GM19240 (cell line): ENCODE results near the gene DOK6.
"Not testable (repeated sequence)": the region's sequence is repeated elsewhere in the genome, so short reads cannot be mapped to it uniquely, and the experiment has no call there.

Source experiments
- DNase-seq: peaks from one replicate; pipeline ENCODE4 v3.0.0; 2011; ENCODE audit warnings: low spot score; ENCODE audit not compliant: insufficient read length

Gene DOK6

DNA sequence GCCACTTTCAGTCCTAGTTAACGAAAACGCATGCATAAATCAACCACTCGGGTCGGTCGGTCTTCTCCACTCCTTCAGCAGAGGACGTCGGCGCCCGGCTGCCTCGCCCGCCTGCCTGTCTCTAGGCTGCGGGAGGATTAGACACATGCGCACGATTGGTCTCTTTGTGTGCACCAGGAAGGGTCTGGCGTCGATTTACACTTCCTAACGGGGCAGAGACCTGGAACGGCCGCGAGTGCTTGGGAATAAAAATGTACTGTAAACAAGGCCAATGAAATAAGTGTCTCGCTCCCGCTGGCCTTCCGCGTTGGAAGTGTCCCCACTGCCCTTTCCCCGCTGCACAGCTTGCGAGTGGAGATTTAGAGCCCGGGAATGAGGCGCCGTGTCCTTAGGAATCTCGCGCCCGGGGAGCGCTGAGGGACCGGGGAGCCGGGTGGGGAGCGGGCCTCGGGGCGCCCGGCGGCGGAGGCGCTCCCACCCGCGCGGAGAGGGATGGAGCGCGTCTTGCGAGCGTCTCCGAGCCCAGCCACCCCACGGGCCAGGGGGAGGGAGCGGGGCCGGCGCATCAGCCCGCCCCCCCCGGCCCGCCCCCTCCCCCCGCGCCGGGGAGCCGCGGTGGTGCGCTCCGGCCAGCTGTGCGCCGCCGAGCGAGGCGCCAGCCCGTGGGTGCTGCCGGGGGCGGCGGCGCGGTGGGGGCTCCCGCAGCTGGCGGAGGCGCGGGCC, at the start of gene DOK6:
DOK6 (plus strand) TSS at position 636 of the 723 bp plus-strand sequence.
- no peak for DNase-seq

DNA sequence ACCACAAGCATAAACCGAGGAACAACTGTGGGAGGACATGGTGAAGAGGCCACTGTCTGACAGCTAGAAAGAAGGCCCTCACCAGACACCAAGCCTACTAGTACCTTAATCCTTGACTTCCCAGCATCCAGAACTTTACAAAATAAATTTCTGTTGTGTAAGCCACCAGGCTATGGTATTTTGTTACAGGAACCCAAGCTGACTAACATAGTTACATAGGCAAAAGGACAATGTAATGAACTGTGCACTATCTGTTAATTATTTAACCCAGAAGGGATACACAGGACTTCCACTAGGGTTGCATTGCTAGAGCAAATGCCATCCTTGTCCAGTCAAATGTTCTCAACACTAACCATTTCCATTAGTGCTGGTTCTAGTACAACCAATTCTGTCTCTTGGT, 47.7 kb upstream of the DOK6 start:
- no peak for DNase-seq

- DNase-seq: no peak
These were observed 43.1 kb upstream of the DOK6 start for GRCh38 chr18:69357590-69357989.

DNA sequence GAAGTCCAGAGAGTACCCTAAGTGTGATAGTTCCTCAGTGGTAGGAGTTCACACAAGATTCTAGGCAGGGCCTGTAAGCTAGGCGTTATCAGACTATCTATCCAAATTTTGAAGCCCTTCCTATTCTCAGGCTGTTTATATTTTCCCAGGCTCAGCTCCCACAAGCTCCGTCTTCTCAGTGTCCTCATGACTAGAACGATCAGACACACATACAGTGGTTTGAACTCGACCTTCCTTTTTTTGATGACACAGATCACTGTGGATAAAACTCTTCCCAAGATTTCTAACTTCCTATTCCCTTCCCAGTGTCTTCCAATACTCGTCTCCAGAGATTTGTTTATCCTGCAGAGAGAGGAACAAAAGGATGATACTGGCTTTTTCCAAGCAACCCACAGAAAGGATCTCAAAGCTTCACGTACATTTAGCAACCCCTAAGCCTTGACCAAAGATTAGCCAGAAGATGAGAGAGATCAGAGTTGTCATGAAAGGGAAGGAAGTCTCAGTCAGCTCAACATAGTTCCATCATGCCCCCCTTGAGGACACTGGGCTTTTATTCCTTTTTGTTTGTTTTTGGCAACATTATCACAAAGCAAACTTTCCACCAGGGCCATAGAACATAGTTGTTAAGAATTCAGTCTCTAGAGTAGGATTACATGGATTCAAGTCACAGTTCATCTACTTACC, 42.3 kb upstream of the DOK6 start:
- no peak for DNase-seq

GRCh38 chr18:69359768-69360167, 40.9 kb upstream of the DOK6 start:
- not testable (repeated sequence) for DNase-seq

DNA sequence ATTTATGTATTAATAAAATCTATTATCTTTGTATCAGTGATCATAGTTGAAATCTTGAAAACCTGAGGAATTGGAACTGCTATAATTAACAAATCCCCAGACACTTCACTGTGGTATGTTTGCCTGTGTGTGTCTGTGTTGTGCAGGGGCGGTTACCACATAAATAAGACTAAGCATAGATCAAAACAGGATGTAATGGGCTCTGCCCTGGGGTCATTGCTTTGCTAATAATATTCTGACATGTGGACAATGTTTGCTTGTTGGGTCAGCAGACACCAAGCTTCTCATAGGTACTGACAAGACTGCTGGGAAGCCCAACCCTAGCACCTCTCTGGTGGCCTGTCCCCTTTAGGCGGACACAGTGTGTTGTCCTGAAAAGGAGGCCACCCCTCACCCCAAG, 35.8 kb upstream of the DOK6 start:
- DNase-seq: no peak

- no peak for DNase-seq
These were observed 35.0 kb upstream of the DOK6 start for GRCh38 chr18:69365658-69366057.

DNA sequence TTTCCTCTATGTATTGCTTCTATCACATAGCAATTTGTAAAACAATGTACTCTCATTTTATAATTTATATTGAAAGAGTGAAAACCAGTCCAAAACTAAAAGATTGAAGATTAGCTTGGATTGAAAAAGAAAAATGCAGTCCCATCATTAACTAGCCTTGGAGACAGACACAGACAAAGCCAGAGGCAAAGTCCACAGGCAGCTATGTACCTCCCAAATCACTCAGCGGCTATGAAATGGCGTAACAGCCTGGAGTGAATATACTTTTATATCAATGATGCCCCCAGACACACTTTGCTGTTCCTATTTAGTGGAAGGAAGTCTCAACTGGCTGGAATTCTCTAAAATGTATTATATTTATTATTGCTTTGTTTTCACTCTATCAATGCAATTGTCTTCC, 33.6 kb upstream of the DOK6 start:
- no peak for DNase-seq

GRCh38 chr18:69371729-69372128, 29.0 kb upstream of the DOK6 start:
- DNase-seq: no peak

- no peak for DNase-seq
These were observed 20.4 kb upstream of the DOK6 start for GRCh38 chr18:69380324-69380723.

DNA sequence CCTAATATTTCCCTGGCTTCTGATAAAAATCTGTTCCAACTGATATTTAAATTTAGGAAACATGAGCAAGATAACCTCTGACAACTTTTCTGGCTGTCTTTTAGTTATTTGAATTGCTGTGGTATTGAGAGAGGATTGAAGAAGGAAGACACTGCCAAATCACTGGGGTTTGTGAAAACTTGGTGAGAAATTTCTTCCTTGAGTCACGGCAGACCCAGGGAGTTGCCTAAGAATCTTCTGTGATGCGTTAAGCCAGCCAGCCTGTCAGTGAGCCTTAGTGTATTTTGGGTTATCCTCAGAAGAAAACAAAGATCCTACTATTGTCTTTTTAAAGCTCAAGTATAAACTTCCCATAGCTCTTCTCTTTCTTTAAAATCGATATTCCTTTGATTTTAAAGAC, 17.5 kb upstream of the DOK6 start:
- DNase-seq: no peak

DNA sequence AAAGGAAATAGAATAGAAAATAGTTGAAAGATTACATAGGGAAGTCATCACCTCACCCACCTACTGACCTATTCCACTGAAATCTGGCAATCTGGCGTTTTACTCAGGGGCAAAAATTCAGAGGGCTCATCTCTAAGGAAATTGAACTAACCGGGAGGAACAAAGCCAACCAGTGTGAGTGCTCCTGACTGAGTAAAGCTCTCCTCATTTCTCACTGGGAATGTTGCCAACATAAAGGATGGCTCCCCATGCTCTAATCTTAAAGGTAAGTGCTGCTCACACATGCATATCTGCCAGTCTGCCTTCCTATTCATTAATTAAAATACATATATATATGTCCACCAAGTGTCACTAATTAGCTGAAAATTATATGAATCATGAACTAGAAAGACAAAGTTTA, 13.5 kb upstream of the DOK6 start:
- no peak for DNase-seq

- no peak for DNase-seq
These were observed 12.5 kb upstream of the DOK6 start for GRCh38 chr18:69388222-69388621.

DNA sequence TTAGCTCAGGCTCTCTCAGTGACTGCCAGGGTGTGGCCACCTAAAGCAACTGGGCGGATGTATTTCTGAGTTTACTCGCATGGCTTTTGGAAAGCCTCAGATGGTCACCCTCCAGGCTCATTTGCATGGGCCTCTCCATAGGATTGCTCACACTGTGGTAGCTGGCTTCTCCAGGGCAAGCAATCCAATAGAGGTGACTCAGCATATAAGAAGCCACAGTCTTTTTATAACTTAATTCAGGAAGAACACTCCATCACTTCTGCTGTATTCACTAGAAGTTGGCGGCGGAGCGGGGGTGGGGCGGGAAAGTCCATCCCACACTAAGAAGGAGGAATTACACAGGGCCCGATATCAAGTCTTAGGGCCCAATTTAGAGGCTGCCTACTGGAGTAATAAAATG, 3.6 kb upstream of the DOK6 start:
- DNase-seq: no peak

GRCh38 chr18:69399253-69399652, 1.4 kb upstream of the DOK6 start:
- DNase-seq: no peak

DNA sequence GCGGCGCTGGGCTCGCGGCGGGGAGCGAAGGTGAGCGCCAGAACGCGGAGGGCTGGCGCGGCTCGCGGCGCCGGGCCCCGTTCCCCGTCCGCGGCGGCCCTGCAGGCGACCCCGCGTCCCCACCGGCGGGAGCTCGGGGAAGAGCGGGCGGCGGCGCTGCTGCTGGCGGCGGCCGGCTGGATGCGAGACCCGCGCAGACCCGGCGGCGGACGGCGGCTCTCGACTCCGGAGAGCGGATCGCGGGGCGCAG, 213 bp downstream of the DOK6 start:
- no peak for DNase-seq

- DNase-seq: no peak
These were observed 711 bp downstream of the DOK6 start for GRCh38 chr18:69401226-69401971.

DNA sequence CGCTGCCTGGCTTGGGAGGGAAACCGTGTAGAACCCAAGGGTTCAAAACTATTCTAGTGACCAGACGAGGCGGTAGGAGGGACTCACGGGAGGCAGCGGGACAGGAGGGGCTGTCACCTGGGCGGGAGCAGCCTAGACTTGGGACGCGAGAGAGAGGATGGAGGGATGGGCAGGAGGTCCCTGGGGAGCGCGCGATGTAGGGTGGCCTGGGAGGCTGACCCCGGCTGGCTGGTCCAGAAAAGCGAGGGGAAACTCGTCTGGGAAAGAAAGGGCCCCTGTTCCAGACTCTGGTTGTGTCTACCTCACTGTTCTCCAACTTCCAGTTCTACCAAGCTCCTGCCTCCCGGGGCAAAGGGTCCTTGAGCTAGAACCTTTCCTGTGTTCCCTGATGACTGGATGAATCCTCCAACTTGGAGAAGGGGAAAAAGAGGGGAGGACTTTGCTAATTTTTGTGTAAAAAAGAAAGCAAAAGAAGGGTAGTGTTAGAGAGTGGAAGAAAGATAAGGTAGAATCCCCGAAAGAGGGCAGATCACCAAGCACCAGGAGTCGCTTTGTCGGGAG, 1.4 kb downstream of the DOK6 start:
- no peak for DNase-seq

GRCh38 chr18:69402533-69402989, 1.9 kb downstream of the DOK6 start:
- no peak for DNase-seq

DNA sequence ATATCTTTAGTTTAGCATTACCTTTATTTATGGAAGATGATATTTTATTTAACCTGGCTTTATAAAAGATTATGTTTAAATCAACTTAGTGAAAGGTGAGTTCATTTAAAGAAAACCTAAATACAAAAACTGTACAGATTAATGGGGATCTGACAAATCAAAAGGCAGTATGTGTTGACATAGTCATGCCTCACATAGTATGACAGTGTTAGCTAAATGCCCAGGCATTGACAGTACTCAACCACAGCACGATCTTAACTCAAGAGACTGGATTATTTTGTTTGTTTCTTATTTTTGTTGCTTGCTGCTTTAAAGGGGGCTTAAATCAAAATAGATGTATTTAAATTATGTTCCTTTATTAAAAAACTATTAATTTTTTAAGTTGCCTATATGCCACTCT, 7.8 kb downstream of the DOK6 start:
- DNase-seq: no peak

DNA sequence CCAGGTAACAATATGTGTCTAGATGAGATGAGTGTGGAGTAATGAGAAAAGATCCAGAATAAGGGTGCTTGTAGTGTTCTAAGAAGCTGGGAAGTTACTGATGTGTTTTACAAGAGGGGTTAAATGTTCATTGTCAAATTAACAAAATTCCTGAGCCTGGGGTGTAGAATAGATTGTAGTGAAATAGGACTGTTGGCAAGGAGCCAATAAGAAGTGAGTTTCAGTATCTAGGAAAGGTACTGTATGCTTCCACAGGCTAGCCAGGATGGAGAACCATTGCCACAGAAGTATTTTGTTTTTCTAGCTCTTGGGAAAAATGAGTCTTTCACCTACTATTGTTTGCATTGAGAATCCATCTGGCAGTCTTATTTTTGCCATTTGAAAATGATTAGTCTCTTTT, 10.5 kb downstream of the DOK6 start:
- DNase-seq: no peak

DNA sequence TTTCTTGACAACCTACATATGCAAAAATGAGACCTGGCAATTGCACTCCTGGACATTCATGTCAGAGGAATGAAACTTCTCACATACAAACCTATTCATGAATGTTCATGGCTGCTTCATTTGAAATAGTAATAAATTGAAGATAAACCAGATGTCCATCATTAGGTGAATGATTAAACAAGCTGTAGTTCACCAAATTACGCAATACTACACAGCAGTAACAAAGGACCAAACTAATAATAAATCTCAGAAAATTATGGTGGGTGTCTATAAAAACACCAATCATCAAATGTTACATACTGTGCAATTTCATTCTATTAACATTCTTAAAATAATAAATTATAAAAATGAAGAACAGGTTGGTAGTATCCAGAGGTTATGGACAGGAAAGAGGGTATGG, 13.5 kb downstream of the DOK6 start:
- no peak for DNase-seq
